Caki2 (cell line): ENCODE measurements around the gene ZNF132. TPM values are rescaled to one million over a fixed set of nuclear protein-coding genes. Genes with fewer than 3 reads are reported as not detected.

Experiments
- DNase-seq: peaks from one replicate; pipeline ENCODE4 v3.0.0-alpha.2; 2015; ENCODE audit warnings: low read depth
- in situ Hi-C: cut with HindIII; loops from 2 replicates; pipeline ENCODE4 v1.10.0; 2016; ENCODE audit warnings: low sequenced_read_pairs, low pct_unique_long_range_greater_than_20kb, mixed read lengths
- total RNA-seq: library from RNA; depleted of rRNA; stranded (reverse); fragments of >200 nt; shearing (Covaris generic); gene quantifications from 2 replicates; pipeline ENCODE4 v1.2.3, GENCODE V29; 2014; ENCODE audit warnings: low replicate concordance

ZNF132 gene
- total RNA-seq, 1 experiment from 2014 or later, result 4.9 TPM

- in situ Hi-C loops, result no loop called here
- no peak for DNase-seq
Measured at GRCh38 chr19:58396691-58397532, 43.0 kb downstream of the ZNF132 start.

- no peak for DNase-seq
- in situ Hi-C loops, result no loop called here
Measured at GRCh38 chr19:58395979-58396627, 43.9 kb downstream of the ZNF132 start.

GRCh38 chr19:58395220-58395978, 44.6 kb downstream of the ZNF132 start, which contains the start of gene RNF225:
RNF225 (plus strand) TSS chr19:58395656; CDS start chr19:58396090, 434 bp downstream.
- DNase-seq, result no peak
- in situ Hi-C loops, result no loop called here

- no peak for DNase-seq
- in situ Hi-C loops, result no loop called here
Measured at GRCh38 chr19:58394821-58395219, 45.1 kb downstream of the ZNF132 start.

- in situ Hi-C loops, result no loop called here
Measured at GRCh38 chr19:58393725-58394033, 46.3 kb downstream of the ZNF132 start.

GRCh38 chr19:58392945-58393724, 46.8 kb downstream of the ZNF132 start:
- no peak for DNase-seq
- in situ Hi-C loops, result no loop called here

More at GRCh38 chr19:58393725-58394033, 46.3 kb downstream of the ZNF132 start:
- DNase-seq, result no peak

GRCh38 chr19:58388175-58388526, 51.8 kb downstream of the ZNF132 start:
- DNase-seq, result no peak
- in situ Hi-C loops, result no loop called here

- DNase-seq, result no peak
- in situ Hi-C loops, result no loop called here
Measured at GRCh38 chr19:58387338-58388174, 52.4 kb downstream of the ZNF132 start.

- in situ Hi-C loops, result no loop called here
- DNase-seq, result peak; percentile 95
Measured at GRCh38 chr19:58386576-58387337, 53.2 kb downstream of the ZNF132 start, which contains the start of gene RPS5. RPS5 (plus strand) TSS chr19:58387269; CDS start chr19:58388138, 869 bp downstream.

GRCh38 chr19:58385891-58386575, 53.9 kb downstream of the ZNF132 start:
- in situ Hi-C loops, result no loop called here
- DNase-seq, result no peak

GRCh38 chr19:58385313-58385890, 54.6 kb downstream of the ZNF132 start:
- in situ Hi-C loops, result no loop called here

GRCh38 chr19:58382997-58383603, 56.9 kb downstream of the ZNF132 start:
- DNase-seq, result no peak
- in situ Hi-C loops, result no loop called here

More at GRCh38 chr19:58385313-58385890, 54.6 kb downstream of the ZNF132 start:
- DNase-seq, result no peak
